PC-3 (cell line): ENCODE measurements around the gene NYAP2. TPM values are rescaled to one million over a fixed set of nuclear protein-coding genes. Genes with fewer than 3 reads are reported as not detected.

Source experiments
- ATAC-seq: fragments of 200-7000 bp; cut with Tn5 transposase; 2 replicates; pipeline ENCODE4 v1.9.1; 2020; ENCODE audit warnings: mild to moderate bottlenecking, moderate library complexity
- BruUV-seq: library from RNA; stranded (reverse); fragments of 400-500 nt; replicated peaks from 2 replicates; lab custom pipeline; 2021; lab: Mats Ljungman, UMichigan
- CTCF ChIA-PET: fragments of 300-600 bp; sonication (Branson Sonifier 250); formaldehyde crosslinking; loops from one replicate; lab custom pipeline; 2022; ENCODE audit warnings: antibody characterized with exemption; lab: Charles Lee
- POLR2A ChIA-PET: fragments of 300-600 bp; sonication (Branson Sonifier 250); formaldehyde crosslinking; loops from one replicate; lab custom pipeline; 2022; ENCODE audit warnings: antibody characterized with exemption; ENCODE audit not compliant: unreplicated experiment; lab: Charles Lee
- DNase-seq: peaks from one replicate; pipeline ENCODE4 v3.0.0-alpha.2; 2015
- H2AFZ ChIP-seq: fragments of 300-600 bp; sonication (generic); 2 replicates; pipeline ENCODE4 v1.6.0; 2016; ENCODE audit warnings: antibody characterized with exemption, low read length
- H3F3A ChIP-seq: fragments of 300-600 bp; sonication (generic); one replicate; pipeline ENCODE4 v1.6.0; 2017; ENCODE audit warnings: antibody characterized with exemption, low read length, control low read depth, mild to moderate bottlenecking; ENCODE audit not compliant: unreplicated experiment
- H3K27ac ChIP-seq: fragments of 300-600 bp; sonication (generic); 2 replicates; pipeline ENCODE4 v1.5.1; 2016; ENCODE audit warnings: mild to moderate bottlenecking, low read length
- H3K27me3 ChIP-seq: fragments of 300-600 bp; sonication (generic); 2 replicates; pipeline ENCODE4 v1.6.1; 2016; ENCODE audit warnings: low read length, mixed read lengths
- H3K36me3 ChIP-seq: fragments of 300-600 bp; sonication (generic); 2 replicates; pipeline ENCODE4 v1.6.1; 2016; ENCODE audit warnings: low read depth, mixed run types, low read length, mixed read lengths
- H3K4me1 ChIP-seq: fragments of 300-600 bp; sonication (generic); 2 replicates; pipeline ENCODE4 v1.5.1; 2016; ENCODE audit warnings: low read length; ENCODE audit not compliant: insufficient read depth
- H3K4me2 ChIP-seq: fragments of 300-600 bp; sonication (generic); 2 replicates; pipeline ENCODE4 v1.6.0; 2016; ENCODE audit warnings: low read length
- H3K4me3 ChIP-seq: fragments of 300-600 bp; sonication (generic); 2 replicates; pipeline ENCODE4 v1.5.1; 2016; ENCODE audit warnings: mild to moderate bottlenecking, low read length, mixed read lengths
- H3K79me2 ChIP-seq: fragments of 300-600 bp; sonication (generic); 2 replicates; pipeline ENCODE4 v1.6.1; 2017; ENCODE audit warnings: low read length, mixed read lengths
- H3K9ac ChIP-seq: fragments of 300-600 bp; sonication (generic); 2 replicates; pipeline ENCODE4 v1.6.0; 2016; ENCODE audit warnings: mild to moderate bottlenecking, low read length
- H3K9me2 ChIP-seq: fragments of 300-600 bp; sonication (generic); replicated peaks from 2 replicates; pipeline ENCODE4 v1.6.1; 2016; ENCODE audit warnings: mixed run types, low read length, mixed read lengths
- H3K9me3 ChIP-seq: fragments of 300-600 bp; sonication (generic); 2 replicates; pipeline ENCODE4 v1.6.1; 2016; ENCODE audit warnings: low read length, mixed read lengths
- H4K20me1 ChIP-seq: fragments of 300-600 bp; sonication (generic); 2 replicates; pipeline ENCODE4 v1.6.1; 2016; ENCODE audit warnings: low read length, mixed read lengths
- CTCF ChIP-seq: fragments of 300-600 bp; sonication (generic); conservative IDR thresholded peaks from 2 replicates; pipeline ENCODE4 v1.5.1; 2017; ENCODE audit warnings: antibody characterized with exemption, low read depth, mild to moderate bottlenecking, low read length
- EZH2 ChIP-seq: fragments of 300-600 bp; sonication (generic); IDR thresholded peaks from one replicate; pipeline ENCODE4 v1.6.1; 2017; ENCODE audit warnings: antibody characterized with exemption, mild to moderate bottlenecking, low read length; ENCODE audit not compliant: unreplicated experiment
- EZH2phosphoT487 ChIP-seq: fragments of 300-600 bp; sonication (generic); IDR thresholded peaks from 2 replicates; pipeline ENCODE4 v1.6.1; 2018; ENCODE audit warnings: mild to moderate bottlenecking, antibody characterized with exemption, low read length, borderline replicate concordance
- intact Hi-C: fragments of 100-400 bp; cut with micrococcal nuclease; formaldehyde crosslinking; loops from 2 replicates; pipeline ENCODE4 v1.9.0; 2023
- total RNA-seq: library from RNA; depleted of rRNA; stranded (reverse); fragments of >200 nt; gene quantifications from 2 replicates; pipeline ENCODE4 v1.2.3, GENCODE V29; 2014

NYAP2 gene
- total RNA-seq, 1 experiment from 2014 or later: not detected

DNA sequence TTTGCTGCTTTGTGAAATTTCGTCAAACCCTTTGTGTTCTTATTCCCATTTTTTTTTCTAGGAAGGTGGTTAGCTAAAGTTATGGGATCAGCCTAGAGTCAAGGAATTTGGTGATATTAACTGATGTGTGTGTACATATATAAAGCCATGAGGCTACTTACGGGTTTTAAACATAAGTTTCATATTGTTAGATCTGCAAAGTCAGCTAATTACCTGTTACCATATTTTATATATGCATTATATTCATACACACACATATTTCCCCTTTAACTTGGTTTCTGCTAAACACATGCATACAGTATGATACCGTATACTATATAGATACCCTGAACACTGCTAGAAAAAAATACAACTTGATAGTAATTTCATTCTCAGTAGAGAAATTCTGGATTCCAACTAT is 241.0 kb downstream of the NYAP2 start:
- Histone ChIP-seq H2AFZ (no peak overlapping the region), H3K4me1 (no peaks in the 10 kb centered on the region), H3K27ac (no peak overlapping the region), H4K20me1 (no peaks in the 10 kb centered on the region), H3K4me3 (no peak overlapping the region), H3K4me2 (no peak overlapping the region), H3K27me3 (no peaks in the 10 kb centered on the region), H3K79me2 (no peaks in the 10 kb centered on the region), H3F3A (no peaks in the 10 kb centered on the region), H3K9ac (no peak overlapping the region), H3K9me3 (no peaks in the 10 kb centered on the region), H3K36me3 (no peaks in the 10 kb centered on the region), H3K9me2 (no peaks in the 10 kb centered on the region)
- ChIA-PET CTCF (no interaction called here), POLR2A (no interaction called here)
- ATAC-seq (no peak), DNase-seq (no peak)
- intact Hi-C loops: no loop called here
- TF ChIP-seq EZH2phosphoT487 (no peak), CTCF (no peak), EZH2 (no peak)
- BruUV-seq: no TSS peak

- TF ChIP-seq CTCF: no peak
- TF ChIP-seq EZH2: no peak
- no peak for TF ChIP-seq EZH2phosphoT487
- Histone ChIP-seq H3K4me3 (no peak overlapping the region), H4K20me1 (no peaks in the 10 kb centered on the region), H3K27ac (no peak overlapping the region), H3K9ac (no peak overlapping the region), H3K4me2 (no peak overlapping the region), H3K9me2 (no peaks in the 10 kb centered on the region), H3F3A (no peaks in the 10 kb centered on the region), H3K4me1 (no peaks in the 10 kb centered on the region), H3K36me3 (no peaks in the 10 kb centered on the region), H2AFZ (no peak overlapping the region), H3K9me3 (no peaks in the 10 kb centered on the region), H3K79me2 (no peaks in the 10 kb centered on the region), H3K27me3 (no peaks in the 10 kb centered on the region; the same call in 1 of the 2 replicates)
- BruUV-seq: no TSS peak
- ChIA-PET CTCF (no interaction called here), POLR2A (no interaction called here)
- no peak for ATAC-seq
- intact Hi-C loops: no loop called here
- no peak for DNase-seq
Measured at GRCh38 chr2:225649274-225649673, 249.8 kb downstream of the NYAP2 start.

DNA sequence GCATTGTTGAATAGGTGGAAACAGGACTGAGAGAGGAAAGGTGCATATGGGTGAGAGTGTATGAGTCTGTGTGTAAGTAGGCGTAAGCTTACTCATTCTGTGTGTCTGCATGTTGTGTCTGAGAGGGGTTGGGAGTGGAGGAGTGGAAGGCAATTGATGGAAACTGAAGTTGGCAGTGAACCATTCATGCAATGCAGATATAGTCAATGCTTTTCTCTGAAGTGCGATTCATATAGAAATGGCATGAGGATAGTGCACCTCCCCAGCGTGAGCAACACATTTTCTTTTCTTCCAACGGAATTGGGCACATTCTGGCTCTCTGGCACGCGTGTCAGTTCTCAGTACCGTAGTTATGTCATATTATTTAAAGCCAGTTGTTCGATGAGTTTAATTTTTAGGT is 250.5 kb downstream of the NYAP2 start:
- no peaks in the 10 kb centered on the region for H3K79me2 ChIP-seq
- H3F3A ChIP-seq: no peaks in the 10 kb centered on the region
- H4K20me1 ChIP-seq: no peaks in the 10 kb centered on the region
- H3K4me3 ChIP-seq: no peak overlapping the region
- H3K4me1 ChIP-seq: no peaks in the 10 kb centered on the region
- H3K27ac ChIP-seq: no peak overlapping the region
- DNase-seq (no peak), ATAC-seq (no peak)
- no peaks in the 10 kb centered on the region for H3K9me2 ChIP-seq
- BruUV-seq: no TSS peak
- no peak overlapping the region for H3K9ac ChIP-seq
- no peaks in the 10 kb centered on the region for H3K36me3 ChIP-seq
- ChIA-PET POLR2A (no interaction called here), CTCF (no interaction called here)
- H2AFZ ChIP-seq: no peak overlapping the region
- TF ChIP-seq EZH2 (no peak), CTCF (no peak), EZH2phosphoT487 (no peak)
- intact Hi-C loops: no loop called here
- no peak overlapping the region for H3K4me2 ChIP-seq
- no peaks in the 10 kb centered on the region; the same call in 1 of the 2 replicates for H3K27me3 ChIP-seq
- no peaks in the 10 kb centered on the region for H3K9me3 ChIP-seq
